HepG2 (cell line): ENCODE results near the gene BMERB1. TPM values are rescaled to one million over a fixed set of nuclear protein-coding genes. Genes with fewer than 3 reads are reported as not detected.

Source experiments
- CAMTA2 ChIP-seq: sonication (generic); formaldehyde crosslinking; IDR thresholded peaks from 2 replicates; pipeline ENCODE4 v1.4.0; 2020; ENCODE audit warnings: mild to moderate bottlenecking, missing genetic modification reagents, borderline replicate concordance
- CREB1 ChIP-seq, 2 experiments: fragments of 450-650 bp in 1 of 2; IDR thresholded peaks; 2 replicates each; pipeline ENCODE4 v1.6.1; 2016 to 2017; ENCODE audit warnings: control low read depth in 1 of 2, mild to moderate bottlenecking in 1 of 2, missing compliant biosample characterization in 1 of 2, missing genetic modification characterization in 1 of 2
- ELF1 ChIP-seq: sonication (generic); formaldehyde crosslinking; IDR thresholded peaks from 2 replicates; pipeline ENCODE4 v1.4.0; 2020; ENCODE audit warnings: missing genetic modification reagents
- FOXA3 ChIP-seq: IDR thresholded peaks from 2 replicates; pipeline ENCODE4 v1.6.1; 2016; ENCODE audit warnings: missing genetic modification reagents, missing compliant biosample characterization
- GATAD1 ChIP-seq: IDR thresholded peaks from 2 replicates; pipeline ENCODE4 v1.6.1; 2016; ENCODE audit warnings: missing genetic modification reagents, missing compliant biosample characterization
- JARID2 ChIP-seq: sonication (generic); formaldehyde crosslinking; IDR thresholded peaks from 2 replicates; pipeline ENCODE4 v1.8.1; 2023; ENCODE audit warnings: missing genetic modification reagents, inconsistent platforms; ENCODE audit not compliant: insufficient replicate concordance
- KDM1A ChIP-seq: IDR thresholded peaks from 2 replicates; pipeline ENCODE4 v1.6.1; 2016; ENCODE audit warnings: missing compliant biosample characterization
- NPAS2 ChIP-seq: sonication (generic); formaldehyde crosslinking; IDR thresholded peaks from 2 replicates; pipeline ENCODE4 v1.8.0; 2022; ENCODE audit warnings: mild to moderate bottlenecking, missing genetic modification reagents, borderline replicate concordance
- RFXANK ChIP-seq: IDR thresholded peaks from 2 replicates; pipeline ENCODE4 v1.6.1; 2016
- SATB2 ChIP-seq: sonication (generic); formaldehyde crosslinking; IDR thresholded peaks from 2 replicates; pipeline ENCODE4 v1.5.0; 2020; ENCODE audit warnings: missing genetic modification reagents
- SNRNP70 ChIP-seq: fragments of 200-400 bp; formaldehyde crosslinking; IDR thresholded peaks from 2 replicates; pipeline ENCODE4 v1.6.1; 2017; ENCODE audit warnings: mild to moderate bottlenecking, low read depth, low read length, moderate library complexity
- TBP ChIP-seq: sonication (generic); formaldehyde crosslinking; IDR thresholded peaks from 2 replicates; pipeline ENCODE4 v1.5.0; 2020; ENCODE audit warnings: missing genetic modification reagents
- ZBED4 ChIP-seq: sonication (generic); formaldehyde crosslinking; IDR thresholded peaks from 2 replicates; pipeline ENCODE4 v1.4.0; 2020; ENCODE audit warnings: missing genetic modification reagents, borderline replicate concordance
- ZFP91 ChIP-seq: sonication (generic); formaldehyde crosslinking; IDR thresholded peaks from 2 replicates; pipeline ENCODE4 v1.9.0; 2022; ENCODE audit warnings: missing genetic modification reagents, mild to moderate bottlenecking, borderline replicate concordance
- ZMAT5 ChIP-seq: sonication (generic); formaldehyde crosslinking; IDR thresholded peaks from 2 replicates; pipeline ENCODE4 v1.5.0; 2020; ENCODE audit warnings: mild to moderate bottlenecking, low read depth, missing genetic modification reagents, borderline replicate concordance
- ZMYM3 ChIP-seq: sonication (generic); formaldehyde crosslinking; IDR thresholded peaks from 2 replicates; pipeline ENCODE4 v1.5.1; 2020; ENCODE audit warnings: mild to moderate bottlenecking, missing genetic modification reagents
- ZNF207 ChIP-seq: fragments of 450-650 bp; IDR thresholded peaks from 2 replicates; pipeline ENCODE4 v1.6.1; 2016; ENCODE audit warnings: antibody characterized with exemption, borderline replicate concordance
- ZNF556 ChIP-seq: sonication (generic); formaldehyde crosslinking; IDR thresholded peaks from 2 replicates; pipeline ENCODE4 v1.4.0; 2020; ENCODE audit warnings: mild to moderate bottlenecking, missing genetic modification reagents, borderline replicate concordance
- ZNF674 ChIP-seq: sonication (generic); formaldehyde crosslinking; IDR thresholded peaks from 2 replicates; pipeline ENCODE4 v1.5.0; 2020; ENCODE audit warnings: low read depth, mild to moderate bottlenecking, missing genetic modification reagents
- ZNF678 ChIP-seq: sonication (generic); formaldehyde crosslinking; IDR thresholded peaks from 2 replicates; pipeline ENCODE4 v1.4.0; 2020; ENCODE audit warnings: mild to moderate bottlenecking, missing genetic modification reagents
- ZNF800 ChIP-seq: sonication (generic); formaldehyde crosslinking; IDR thresholded peaks from 2 replicates; pipeline ENCODE4 v1.4.0; 2020; ENCODE audit warnings: missing genetic modification reagents
- polyA plus RNA-seq, 8 experiments: library from polyadenylated mRNA; depleted of rRNA in 3 of 8; stranded (reverse) in 7 of 8; unstranded in 1 of 8; fragments of >200 nt; fragmentation: Illumina TruSeq in 4 of 8; extraction: Trizol in 4 of 8; gene quantifications; 2 replicates each; pipeline versions ENCODE4 v1.2.1 to v1.2.3, GENCODE V29; 2011 to 2016; ENCODE audit warnings: low read depth in 4 of 8, missing spikeins in 1 of 8, mixed read lengths in 1 of 8; ENCODE audit not compliant: insufficient read depth in 1 of 8
- total RNA-seq, 5 experiments: library from RNA; depleted of rRNA; stranded (reverse); fragments of >200 nt; fragmentation: Illumina TruSeq; extraction: Trizol; gene quantifications; 2 replicates each; pipeline ENCODE4 v1.2.3, GENCODE V29; 2016; ENCODE audit warnings: low read depth in 1 of 5

Gene BMERB1
- total and polyA plus RNA-seq, 2 of the 13 experiments (the other 11 are each of a cell fraction or from before 2014, with no cell fraction given) = 1.4 TPM

- no peak for TF ChIP-seq CAMTA2
- peak; percentile 44; the same call in 1 of the 2 replicates for TF ChIP-seq ZBED4
- TF ChIP-seq SNRNP70 = no peak
- TF ChIP-seq CREB1 (IDR thresholded peaks at IDR 0.05) = no peak
- TF ChIP-seq CREB1 (CRISPR knock-in tag; IDR thresholded peaks at IDR 0.05) = peak; percentile 47; the same call in 1 of the 2 replicates
- TF ChIP-seq ZNF800 (CRISPR knock-in tag) = no peak
- TF ChIP-seq GATAD1 (CRISPR knock-in tag) = peak; percentile 60; the same call in 1 of the 2 replicates
- TF ChIP-seq ZFP91 (CRISPR knock-in tag) = 0 out of 2 replicates have a peak, but pooled peaks have one; percentile 21
- no peak for TF ChIP-seq RFXANK (CRISPR knock-in tag)
- TF ChIP-seq ZNF207 = no peak
- peak; percentile 97 for TF ChIP-seq ZMYM3 (CRISPR knock-in tag)
- TF ChIP-seq NPAS2 = no peak
- TF ChIP-seq JARID2 (CRISPR knock-in tag) = no peak
- peak; percentile 92 for TF ChIP-seq FOXA3 (CRISPR knock-in tag)
- TF ChIP-seq ZNF674 (CRISPR knock-in tag) = no peak
- TF ChIP-seq KDM1A = peak; percentile 64; the same call in 1 of the 2 replicates
- peak; percentile 76 for TF ChIP-seq ZNF556
- TF ChIP-seq ELF1 = no peak; the same call in 1 of the 2 replicates
- no peak for TF ChIP-seq ZMAT5 (CRISPR knock-in tag)
- no peak for TF ChIP-seq ZNF678 (CRISPR knock-in tag)
- TF ChIP-seq TBP (CRISPR knock-in tag) = no peak; the same call in 1 of the 2 replicates
- no peak for TF ChIP-seq SATB2 (CRISPR knock-in tag)
Observed at GRCh38 chr16:15610369-15610871, 176.0 kb downstream of the BMERB1 start (continued).
